Esophagus squamous epithelium (tissue), 4 donors: ENCODE data around the gene OSBPL5.

ENCODE experiments used
- CTCF ChIP-seq, 6 experiments: fragments of 450-650 bp in 4 of 6; fragments of 200-600 bp in 2 of 6; sonication (generic) in 2 of 6; IDR thresholded peaks; one replicate each; pipeline ENCODE4 v1.5.1; 2016 to 2019; ENCODE audit warnings: antibody characterized with exemption in 6 of 6, mild to moderate bottlenecking in 4 of 6, moderate library complexity in 4 of 6
- POLR2A ChIP-seq, 4 donors: fragments of 450-650 bp; IDR thresholded peaks; one replicate each; pipeline ENCODE4 v1.6.1; 2017; ENCODE audit warnings: antibody characterized with exemption in 4 of 4, mild to moderate bottlenecking in 4 of 4, moderate library complexity in 3 of 4

- TF ChIP-seq POLR2A (IDR thresholded peaks at IDR 0.05) (no peak), CTCF (IDR thresholded peaks at IDR 0.05) (no peak)
Observed at GRCh38 chr11:3121931-3122774, 43.0 kb downstream of the OSBPL5 start.
